ENCODE results near the gene HTRA3. TPM values are rescaled to one million over a fixed set of nuclear protein-coding genes. Genes with fewer than 3 reads are reported as not detected.
"Not testable (repeated sequence)": the region's sequence is repeated elsewhere in the genome, so short reads cannot be mapped to it uniquely, and the experiment has no call there.

HTRA3 gene
- total and polyA plus RNA-seq, 8 donors = 0.56 to 15.6 (median 2.7) TPM

DNA sequence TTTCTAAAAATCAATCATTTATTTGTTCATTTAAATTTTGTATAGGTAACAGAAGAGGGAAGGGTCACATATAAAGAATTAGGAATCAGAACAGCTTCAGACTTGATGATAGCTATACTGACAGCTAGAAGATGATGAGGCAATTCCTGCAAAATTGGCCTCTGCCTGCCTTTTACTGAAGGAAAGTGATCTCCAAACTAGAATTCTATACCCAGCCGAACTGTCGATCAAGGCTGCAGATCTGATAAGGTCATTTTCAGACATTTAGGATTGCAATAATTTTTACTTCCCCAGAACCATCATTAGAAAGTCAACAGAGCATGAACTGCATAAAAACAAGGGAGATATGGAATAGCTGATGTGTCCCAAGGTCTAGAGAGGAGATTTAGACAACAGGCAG is 66.3 kb downstream of the HTRA3 start:
- FAIRE-seq = no peak

DNA sequence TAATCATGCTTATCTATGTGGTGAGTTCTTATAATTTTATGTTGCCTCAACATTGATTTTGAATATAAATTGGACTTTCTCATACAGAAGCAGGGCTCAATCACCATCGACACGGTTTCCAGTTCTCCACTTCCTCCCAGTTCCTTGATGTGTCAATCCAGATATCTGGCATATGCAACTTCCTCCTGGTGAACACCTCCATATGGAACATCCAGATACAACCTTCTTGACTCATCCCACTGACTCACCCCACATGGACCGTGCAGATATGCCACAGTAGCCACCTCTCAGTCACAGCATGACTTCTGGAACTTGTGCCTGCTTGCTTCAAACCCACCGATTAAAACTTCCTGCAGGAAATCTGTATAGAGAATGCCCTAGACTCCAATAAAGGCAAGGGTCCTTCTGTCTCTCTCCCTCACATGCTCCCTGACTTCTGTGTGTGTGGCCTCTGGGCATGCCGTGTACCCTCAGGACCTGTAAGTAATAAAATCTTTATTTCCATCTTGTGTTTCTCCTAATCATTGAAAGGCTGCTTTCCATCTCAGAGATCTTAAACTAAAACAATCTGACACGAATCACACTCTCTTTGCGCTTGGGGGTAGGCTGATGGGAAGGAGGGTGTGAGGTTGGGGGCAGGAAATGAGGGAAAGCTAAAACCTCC is 67.0 kb downstream of the HTRA3 start:
- Histone ChIP-seq H3K4me1 (no peaks in the 10 kb centered on the region), H3K27me3 (no peaks in the 10 kb centered on the region), H3K9me3 (no peaks in the 10 kb centered on the region), H3K4me3 (no peak overlapping the region), H3K36me3 (no peaks in the 10 kb centered on the region), H3K27ac (no peak overlapping the region)
- 85 to 92% methylated on average over 7 of the region's 7 CpGs for WGBS, 2 donors
- FAIRE-seq = no peak
- DNase-seq = no peak
- no peak for TF ChIP-seq CTCF (IDR thresholded peaks at IDR 0.05)
- intact Hi-C loops (cut with DNase I) = no loop called here
- no peak for ATAC-seq

More for the DNA sequence above, 66.3 kb downstream of the HTRA3 start:
- Histone ChIP-seq H3K4me3 (no peak overlapping the region), H3K27me3 (no peaks in the 10 kb centered on the region), H3K27ac (no peak overlapping the region), H3K4me1 (no peaks in the 10 kb centered on the region), H3K36me3 (no peaks in the 10 kb centered on the region), H3K9me3 (no peaks in the 10 kb centered on the region)
- TF ChIP-seq CTCF (IDR thresholded peaks at IDR 0.05) = no peak
- WGBS, 2 donors = 93 to 94% methylated on average over 2 of the region's 2 CpGs
- DNase-seq (no peak), ATAC-seq (no peak)
- intact Hi-C loops (cut with DNase I) = no loop called here

DNA sequence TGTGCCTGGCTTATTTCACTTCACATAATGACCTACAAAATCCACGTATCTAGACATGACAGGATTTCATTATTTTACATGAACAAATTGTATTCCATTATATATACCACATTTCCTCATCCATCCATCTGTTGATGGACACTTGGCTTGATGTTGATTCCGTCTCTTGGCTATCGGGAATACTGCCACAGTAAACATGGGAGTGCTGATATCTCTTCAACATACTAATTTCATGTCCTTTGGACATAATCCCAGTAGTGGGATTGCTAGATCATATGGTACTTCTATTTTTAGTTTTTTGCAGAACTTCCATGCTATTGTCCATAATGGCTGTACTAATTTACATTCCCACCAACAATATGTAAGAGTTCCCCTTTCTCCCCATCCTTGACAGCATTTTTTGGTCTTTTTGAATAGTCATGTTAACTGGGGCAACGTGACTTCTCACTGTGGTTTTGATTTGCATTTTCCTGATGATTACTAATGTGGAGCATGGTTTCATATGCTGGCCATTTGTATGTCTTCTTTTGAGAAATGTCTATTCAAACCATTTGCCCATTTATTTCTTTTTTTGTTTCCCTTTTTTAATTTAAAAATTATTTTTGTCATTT is 68.9 kb downstream of the HTRA3 start:
- FAIRE-seq (no peak), ATAC-seq (no peak), DNase-seq (no peak)
- H3K9me3 ChIP-seq = no peaks in the 10 kb centered on the region
- H3K27ac ChIP-seq = no peak overlapping the region
- WGBS, 2 donors = 34 to 37% methylated on average over 4 of the region's 4 CpGs
- TF ChIP-seq CTCF (IDR thresholded peaks at IDR 0.05) = no peak
- H3K4me3 ChIP-seq = no peak overlapping the region
- no peaks in the 10 kb centered on the region for H3K4me1 ChIP-seq
- intact Hi-C loops (cut with DNase I) = no loop called here
- H3K27me3 ChIP-seq = no peaks in the 10 kb centered on the region
- H3K36me3 ChIP-seq = no peaks in the 10 kb centered on the region

DNA sequence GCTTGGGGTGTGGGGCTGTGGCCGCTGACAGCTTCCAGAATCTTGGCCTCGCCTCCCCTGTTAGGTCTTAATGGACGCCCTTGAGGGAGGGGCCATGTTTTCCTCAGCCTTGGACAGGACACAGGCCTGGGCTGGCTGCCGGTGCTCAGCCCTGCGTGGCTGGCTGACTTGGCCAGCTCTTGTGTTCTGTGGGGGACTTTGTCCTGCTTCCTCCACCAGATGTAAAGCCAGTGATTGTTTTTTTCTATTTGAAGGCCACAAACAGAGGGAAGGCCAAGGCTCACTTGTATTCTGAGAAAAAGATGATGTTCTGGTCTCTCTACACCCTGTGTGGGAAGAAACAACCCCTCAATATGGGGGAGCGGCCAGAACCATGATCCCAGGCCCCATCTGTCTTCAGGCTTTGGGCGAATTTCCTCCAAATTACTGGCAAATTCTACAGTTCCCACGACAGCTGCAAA is 71.3 kb downstream of the HTRA3 start:
- intact Hi-C loops (cut with DNase I) = no loop called here
- Histone ChIP-seq H3K4me3 (no peak overlapping the region), H3K27me3 (no peaks in the 10 kb centered on the region), H3K27ac (no peak overlapping the region), H3K9me3 (no peaks in the 10 kb centered on the region), H3K4me1 (no peaks in the 10 kb centered on the region), H3K36me3 (no peaks in the 10 kb centered on the region)
- FAIRE-seq = no peak
- ATAC-seq = peak; percentile 40 to 80 (median 64)
- WGBS, 2 donors = 69 to 72% methylated on average over 8 of the region's 8 CpGs
- no peak for TF ChIP-seq CTCF (IDR thresholded peaks at IDR 0.05)
- DNase-seq = no peak

DNA sequence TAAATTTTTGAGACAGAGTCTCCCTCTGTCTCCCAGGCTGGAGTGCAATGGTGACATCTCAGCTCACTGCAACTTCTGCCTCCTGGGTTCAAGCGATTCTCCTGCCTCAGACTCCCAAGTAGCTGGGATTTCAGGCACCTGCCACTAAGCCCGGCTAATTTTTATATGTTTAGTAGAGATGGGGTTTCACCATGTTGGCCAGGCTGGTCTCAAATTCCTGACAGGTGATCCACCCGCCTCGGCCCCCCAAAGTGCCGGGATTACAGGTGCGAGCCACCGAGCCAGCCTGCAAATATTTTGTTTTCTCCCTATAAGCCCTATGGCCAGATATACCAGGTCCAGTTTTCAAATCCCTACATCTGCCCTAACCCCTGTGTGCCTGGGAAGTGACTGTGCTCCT is 71.7 kb downstream of the HTRA3 start:
- H3K4me3 ChIP-seq; H3K9me3 ChIP-seq; H3K4me1 ChIP-seq; H3K36me3 ChIP-seq; DNase-seq; H3K27ac ChIP-seq; intact Hi-C loops (cut with DNase I); FAIRE-seq; ATAC-seq; H3K27me3 ChIP-seq: not testable (repeated sequence)
- 89 to 90% methylated on average over 7 of the region's 7 CpGs for WGBS, 2 donors
